HepG2 (cell line): ENCODE data around the gene HSDL2.
"Not testable (repeated sequence)": the region's sequence is repeated elsewhere in the genome, so short reads cannot be mapped to it uniquely, and the experiment has no call there.

ENCODE experiments used
- EP300 ChIP-seq, 3 experiments: sonication (generic) in 1 of 3; formaldehyde crosslinking in 1 of 3; IDR thresholded peaks; 2 replicates each; pipeline versions ENCODE4 v1.5.1 to v1.6.1; 2011 to 2020; ENCODE audit warnings: low read depth in 2 of 3, low read length in 2 of 3, borderline replicate concordance in 1 of 3, improper control_type of control experiment in 1 of 3, mild to moderate bottlenecking in 1 of 3, missing genetic modification reagents in 1 of 3, moderate library complexity in 1 of 3
- EZH2 ChIP-seq: conservative IDR thresholded peaks from 2 replicates; pipeline ENCODE4 v1.6.1; 2012; ENCODE audit warnings: mild to moderate bottlenecking, low read depth, low read length, moderate library complexity
- GLI4 ChIP-seq: sonication (generic); formaldehyde crosslinking; IDR thresholded peaks from 2 replicates; pipeline ENCODE4 v1.5.1; 2020; ENCODE audit warnings: missing genetic modification reagents, mild to moderate bottlenecking, moderate library complexity, borderline replicate concordance
- SP2 ChIP-seq: sonication (generic); formaldehyde crosslinking; IDR thresholded peaks from 2 replicates; pipeline ENCODE4 v1.5.1; 2020; ENCODE audit warnings: mild to moderate bottlenecking, missing genetic modification reagents
- ZNF350 ChIP-seq: sonication (generic); formaldehyde crosslinking; IDR thresholded peaks from 2 replicates; pipeline ENCODE4 v1.4.0; 2020; ENCODE audit warnings: mild to moderate bottlenecking, low read depth, missing genetic modification reagents, borderline replicate concordance
- ZZZ3 ChIP-seq: sonication (generic); formaldehyde crosslinking; IDR thresholded peaks from 2 replicates; pipeline ENCODE4 v1.4.0; 2020; ENCODE audit warnings: missing genetic modification reagents, mild to moderate bottlenecking, borderline replicate concordance
- TF ChIP-seq, protein P1 (sequence below): sonication (generic); formaldehyde crosslinking; IDR thresholded peaks from 2 replicates; pipeline ENCODE4 v1.5.0; 2020; ENCODE audit warnings: mild to moderate bottlenecking, missing genetic modification reagents, moderate library complexity

DNA sequence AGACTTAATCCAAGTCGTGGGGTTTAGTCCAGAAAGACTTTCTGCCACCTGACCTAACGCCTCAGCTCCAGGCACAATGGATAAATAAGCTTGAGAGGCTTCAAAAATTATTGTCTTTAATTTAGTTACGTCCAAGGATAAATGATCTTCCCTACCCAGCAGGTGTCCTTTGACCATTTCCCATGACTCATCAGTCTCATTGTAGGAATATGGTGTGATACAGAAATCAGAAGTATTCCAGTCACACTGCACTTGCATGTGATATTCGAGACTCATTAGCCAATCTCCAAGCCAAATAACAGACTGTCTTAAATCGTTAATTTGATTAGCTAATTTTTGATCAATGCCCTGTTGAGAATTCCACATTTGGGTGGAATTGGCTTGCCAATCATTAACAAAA, 13.2 kb downstream of the HSDL2 start:
- not testable (repeated sequence) for TF ChIP-seq ZNF350; SP2 (CRISPR knock-in tag); GLI4 (CRISPR knock-in tag); EZH2; ZZZ3 (CRISPR knock-in tag); EP300 (IDR thresholded peaks at IDR 0.05; ENCODE audit: low read depth in 2 of 2, low read length in 2 of 2); EP300 (CRISPR knock-in tag; IDR thresholded peaks at IDR 0.05; ENCODE audit: borderline replicate concordance)
- TF ChIP-seq, protein P1, sequence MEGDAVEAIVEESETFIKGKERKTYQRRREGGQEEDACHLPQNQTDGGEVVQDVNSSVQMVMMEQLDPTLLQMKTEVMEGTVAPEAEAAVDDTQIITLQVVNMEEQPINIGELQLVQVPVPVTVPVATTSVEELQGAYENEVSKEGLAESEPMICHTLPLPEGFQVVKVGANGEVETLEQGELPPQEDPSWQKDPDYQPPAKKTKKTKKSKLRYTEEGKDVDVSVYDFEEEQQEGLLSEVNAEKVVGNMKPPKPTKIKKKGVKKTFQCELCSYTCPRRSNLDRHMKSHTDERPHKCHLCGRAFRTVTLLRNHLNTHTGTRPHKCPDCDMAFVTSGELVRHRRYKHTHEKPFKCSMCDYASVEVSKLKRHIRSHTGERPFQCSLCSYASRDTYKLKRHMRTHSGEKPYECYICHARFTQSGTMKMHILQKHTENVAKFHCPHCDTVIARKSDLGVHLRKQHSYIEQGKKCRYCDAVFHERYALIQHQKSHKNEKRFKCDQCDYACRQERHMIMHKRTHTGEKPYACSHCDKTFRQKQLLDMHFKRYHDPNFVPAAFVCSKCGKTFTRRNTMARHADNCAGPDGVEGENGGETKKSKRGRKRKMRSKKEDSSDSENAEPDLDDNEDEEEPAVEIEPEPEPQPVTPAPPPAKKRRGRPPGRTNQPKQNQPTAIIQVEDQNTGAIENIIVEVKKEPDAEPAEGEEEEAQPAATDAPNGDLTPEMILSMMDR (CRISPR knock-in tag), result not testable (repeated sequence)
